ENCODE results near the gene VAMP5.

GRCh38 chr2:85575739-85576138 is 8.5 kb upstream of the VAMP5 start:
- TF ChIP-seq CTCF (IDR thresholded peaks at IDR 0.05; ENCODE audit: low read length), result no peak
- TF ChIP-seq EZH2 (optimal IDR thresholded peaks at IDR 0.05; ENCODE audit: low read depth, low read length), result no peak

Measured in MM.1S (cell line).